Fibroblast of mammary gland (primary cell): ENCODE results near the gene ALAS1.

ENCODE experiments used
- DNase-seq: peaks from one replicate; pipeline ENCODE4 v3.0.0-alpha.2; 2010; ENCODE audit warnings: low read depth
- H3K4me3 ChIP-seq: 2 replicates; pipeline ENCODE4 v1.5.1; 2011; ENCODE audit warnings: low read depth, mild to moderate bottlenecking, low read length, moderate library complexity; ENCODE audit not compliant: control insufficient read depth
- CTCF ChIP-seq: conservative IDR thresholded peaks from 2 replicates; pipeline ENCODE4 v1.5.1; 2011; ENCODE audit warnings: low read depth, low read length, inconsistent platforms; ENCODE audit not compliant: control insufficient read depth, insufficient read depth

ALAS1 gene

DNA sequence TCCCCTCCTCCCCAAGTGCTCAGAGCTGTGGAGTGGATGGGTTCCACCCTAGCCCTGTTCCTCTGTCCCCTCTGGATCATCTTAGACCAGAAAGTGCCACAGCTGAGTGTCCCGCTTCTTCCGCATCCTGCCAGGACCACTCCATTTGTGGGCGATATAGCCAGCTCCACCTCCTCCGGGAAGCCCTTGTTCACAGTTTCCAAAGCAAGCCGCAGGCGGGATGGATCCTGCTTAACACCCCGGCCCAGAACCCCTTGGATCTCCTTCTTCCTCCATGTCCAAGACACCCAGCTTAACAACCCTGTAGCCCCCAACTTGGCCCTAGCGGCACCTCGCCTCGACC lies 490 bp upstream of the ALAS1 start:
- TF ChIP-seq CTCF: no peak
- no peak for DNase-seq
- peak overlapping the region; percentile 79 for H3K4me3 ChIP-seq

DNA sequence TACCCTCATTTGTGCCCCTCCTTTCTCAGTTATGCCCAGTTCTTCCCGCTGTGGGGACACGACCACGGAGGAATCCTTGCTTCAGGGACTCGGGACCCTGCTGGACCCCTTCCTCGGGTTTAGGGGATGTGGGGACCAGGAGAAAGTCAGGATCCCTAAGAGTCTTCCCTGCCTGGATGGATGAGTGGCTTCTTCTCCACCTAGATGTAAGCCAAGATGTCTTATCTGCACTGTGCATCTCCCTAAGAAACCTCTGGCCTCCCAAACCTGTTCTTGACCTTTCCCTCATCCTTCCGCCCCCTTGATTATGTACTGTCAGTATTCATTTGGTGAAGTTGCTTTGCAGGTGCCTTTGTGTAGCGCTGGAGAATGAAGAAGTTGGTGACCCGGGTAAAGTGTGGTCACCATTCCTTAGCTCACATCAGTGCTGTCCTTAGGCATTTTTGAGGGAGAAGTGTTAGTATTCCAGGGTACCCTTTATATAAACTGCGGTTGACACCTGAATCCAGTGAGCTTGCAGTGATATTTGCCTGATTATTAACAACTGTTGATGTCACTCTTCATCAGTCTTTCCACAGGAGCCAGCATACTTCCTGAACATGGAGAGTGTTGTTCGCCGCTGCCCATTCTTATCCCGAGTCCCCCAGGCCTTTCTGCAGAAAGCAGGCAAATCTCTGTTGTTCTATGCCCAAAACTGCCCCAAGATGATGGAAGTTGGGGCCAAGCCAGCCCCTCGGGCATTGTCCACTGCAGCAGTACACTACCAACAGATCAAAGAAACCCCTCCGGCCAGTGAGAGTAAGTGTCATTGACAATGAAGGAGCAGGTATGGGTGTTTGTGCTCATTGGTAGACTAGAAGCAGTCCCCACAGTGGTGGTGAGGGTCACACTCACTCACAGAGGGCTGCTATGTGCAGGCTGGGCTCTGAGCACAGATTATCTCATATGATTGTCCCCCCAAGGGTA lies 966 bp downstream of the ALAS1 start:
- TF ChIP-seq CTCF: no peak
- H3K4me3 ChIP-seq: peak overlapping the region; percentile 79
- DNase-seq: no peak

- no peak overlapping the region for H3K4me3 ChIP-seq
- peak; percentile 12 for DNase-seq
- no peak for TF ChIP-seq CTCF
Observed at GRCh38 chr3:52200981-52201679, 3.2 kb downstream of the ALAS1 start.

DNA sequence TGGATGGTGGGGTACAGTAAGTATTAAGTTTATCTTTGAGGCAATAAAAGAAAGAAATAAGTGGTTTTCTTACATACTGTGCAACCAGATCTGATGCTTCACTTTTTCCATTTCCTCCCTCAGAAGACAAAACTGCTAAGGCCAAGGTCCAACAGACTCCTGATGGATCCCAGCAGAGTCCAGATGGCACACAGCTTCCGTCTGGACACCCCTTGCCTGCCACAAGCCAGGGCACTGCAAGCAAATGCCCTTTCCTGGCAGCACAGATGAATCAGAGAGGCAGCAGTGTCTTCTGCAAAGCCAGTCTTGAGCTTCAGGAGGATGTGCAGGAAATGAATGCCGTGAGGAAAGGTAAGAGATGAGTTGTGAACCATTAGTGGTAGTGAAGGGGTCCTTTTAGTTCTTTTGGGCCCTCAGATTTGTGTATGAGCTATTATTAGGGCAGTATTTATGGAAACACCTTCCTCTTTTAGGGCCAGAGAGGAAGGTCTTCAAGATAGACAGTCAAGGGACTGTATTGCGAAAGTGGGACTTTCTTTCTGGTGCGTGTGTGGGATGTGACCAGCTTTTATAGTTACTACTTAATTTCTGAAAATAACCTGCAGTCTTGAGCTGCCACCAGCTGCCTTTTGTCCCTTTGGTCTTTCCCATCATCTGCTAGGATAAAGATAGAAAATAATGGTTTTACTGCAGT lies 4.6 kb downstream of the ALAS1 start:
- no peak for TF ChIP-seq CTCF
- H3K4me3 ChIP-seq: no peak overlapping the region
- DNase-seq: no peak

DNA sequence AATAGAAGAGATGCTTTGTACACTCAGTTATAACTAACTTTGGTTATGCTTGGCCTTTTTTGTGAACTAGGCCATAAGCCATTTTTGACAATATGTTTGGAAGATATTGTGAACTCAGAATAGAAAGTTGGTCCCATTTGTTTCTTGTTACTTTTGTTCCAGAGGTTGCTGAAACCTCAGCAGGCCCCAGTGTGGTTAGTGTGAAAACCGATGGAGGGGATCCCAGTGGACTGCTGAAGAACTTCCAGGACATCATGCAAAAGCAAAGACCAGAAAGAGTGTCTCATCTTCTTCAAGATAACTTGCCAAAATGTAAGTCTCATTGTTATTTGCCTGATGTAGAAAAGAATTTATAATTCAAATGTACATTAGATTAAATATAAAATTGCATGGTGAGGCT lies 5.7 kb downstream of the ALAS1 start:
- no peak for DNase-seq
- no peak overlapping the region for H3K4me3 ChIP-seq
- no peak for TF ChIP-seq CTCF

DNA sequence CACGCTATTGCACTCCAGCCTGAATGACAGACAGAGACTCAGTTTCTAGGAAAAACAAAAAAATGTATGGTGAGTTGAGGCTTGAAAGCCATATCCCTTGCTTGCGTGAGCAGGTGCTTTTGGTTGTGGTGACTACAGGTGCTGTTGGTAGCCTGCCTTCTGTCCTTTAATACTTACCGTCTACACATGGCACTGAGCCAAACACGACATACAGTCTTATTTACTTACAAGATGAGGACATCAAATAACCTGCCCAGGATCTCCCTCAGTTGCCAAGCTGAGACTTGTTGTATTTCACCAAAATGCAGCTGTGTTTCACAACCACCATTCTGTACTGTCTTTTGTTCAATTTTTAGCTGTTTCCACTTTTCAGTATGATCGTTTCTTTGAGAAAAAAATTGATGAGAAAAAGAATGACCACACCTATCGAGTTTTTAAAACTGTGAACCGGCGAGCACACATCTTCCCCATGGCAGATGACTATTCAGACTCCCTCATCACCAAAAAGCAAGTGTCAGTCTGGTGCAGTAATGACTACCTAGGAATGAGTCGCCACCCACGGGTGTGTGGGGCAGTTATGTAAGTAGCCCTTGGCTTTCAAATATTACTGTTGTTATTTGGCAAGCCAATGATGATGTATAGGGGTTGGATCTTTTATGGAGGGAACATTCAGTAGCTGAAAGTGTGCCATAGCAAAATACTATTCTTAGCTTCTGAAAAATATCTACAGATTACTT lies 6.5 kb downstream of the ALAS1 start:
- TF ChIP-seq CTCF: no peak
- no peak overlapping the region for H3K4me3 ChIP-seq
- DNase-seq: peak; percentile 35
